Breast epithelium (tissue), 4 donors: ENCODE measurements around the gene LDLRAD3. TPM values are rescaled to one million over a fixed set of nuclear protein-coding genes. Genes with fewer than 3 reads are reported as not detected.

Experiments
- DNase-seq, 2 donors: peaks; one replicate each; pipeline ENCODE4 v3.0.0-alpha.2; 2019; ENCODE audit warnings: low spot score in 2 of 2
- H3K27ac ChIP-seq, 2 donors: fragments of 200-600 bp; sonication (generic) in 1 of 2; one replicate each; pipeline ENCODE4 v1.5.1; 2016 to 2019; ENCODE audit warnings: mild to moderate bottlenecking in 1 of 2
- H3K27me3 ChIP-seq, 2 donors: fragments of 200-600 bp; sonication (generic) in 1 of 2; one replicate each; pipeline versions ENCODE4 v1.5.1 to v1.6.0; 2017 to 2019; ENCODE audit warnings: control low read depth in 1 of 2, mild to moderate bottlenecking in 1 of 2
- H3K36me3 ChIP-seq: fragments of 200-600 bp; one replicate; pipeline ENCODE4 v1.5.1; 2019
- H3K4me1 ChIP-seq, 2 donors: fragments of 200-600 bp; sonication (generic); one replicate each; pipeline ENCODE4 v1.5.1; 2016 to 2019; ENCODE audit warnings: control low read depth in 1 of 2
- H3K4me3 ChIP-seq, 3 donors: fragments of 200-600 bp; sonication (generic); 1 replicate in 2 of 3; 2 replicates in 1 of 3; pipeline ENCODE4 v1.5.1; 2016 to 2019; ENCODE audit warnings: mild to moderate bottlenecking in 3 of 3, moderate library complexity in 2 of 3
- H3K9me3 ChIP-seq, 2 donors: fragments of 200-600 bp; sonication (generic) in 1 of 2; one replicate each; pipeline ENCODE4 v1.5.1; 2016 to 2019; ENCODE audit warnings: control low read depth in 1 of 2
- POLR2A ChIP-seq: fragments of 450-650 bp; IDR thresholded peaks from one replicate; pipeline ENCODE4 v1.6.1; 2016; ENCODE audit warnings: antibody characterized with exemption, mild to moderate bottlenecking, moderate library complexity
- POLR2AphosphoS5 ChIP-seq, 3 donors: sonication (generic); formaldehyde crosslinking; IDR thresholded peaks; one replicate each; pipeline ENCODE4 v1.6.1; 2017; ENCODE audit warnings: antibody characterized with exemption in 3 of 3
- intact Hi-C: fragments of 100-400 bp; cut with DNase I; formaldehyde crosslinking; loops from one replicate; pipeline ENCODE4 v1.15.1; 2023; ENCODE audit warnings: low total_unique reads
- total RNA-seq, 3 donors: library from RNA; depleted of rRNA; stranded (reverse); fragments of >200 nt; gene quantifications; one replicate each; pipeline ENCODE4 v1.1.0, GENCODE V29; 2016
- TF ChIP-seq, protein P1 (sequence below), 3 donors: fragments of 450-650 bp; IDR thresholded peaks; one replicate each; pipeline ENCODE4 v1.5.1; 2016 to 2017; ENCODE audit warnings: antibody characterized with exemption in 3 of 3, mild to moderate bottlenecking in 3 of 3, moderate library complexity in 3 of 3

Gene LDLRAD3
- total RNA-seq, 3 donors from 2014 or later = 20.3 to 45.4 (median 40.6) TPM

DNA sequence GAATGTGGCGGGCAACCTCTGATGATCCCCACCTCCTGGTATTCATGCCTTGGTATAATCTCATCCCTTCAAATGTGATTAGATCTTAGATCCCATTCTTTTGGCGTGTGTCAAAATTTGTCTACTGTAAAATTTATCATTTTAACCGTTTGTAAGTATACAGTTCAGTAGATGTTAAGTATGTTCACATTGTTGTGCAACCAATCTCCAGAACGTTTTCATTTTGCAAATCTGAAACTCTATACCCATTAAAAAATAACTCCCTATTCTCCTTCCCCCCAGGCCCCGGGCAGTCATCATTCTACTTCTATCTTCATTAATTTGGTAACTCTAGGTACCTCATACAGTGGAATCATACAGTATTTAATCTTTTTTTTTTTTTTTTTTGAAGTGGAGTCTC, 159.0 kb downstream of the LDLRAD3 start:
- no peaks in the 10 kb centered on the region for H3K9me3 ChIP-seq

GRCh38 chr11:36103933-36104530, 160.2 kb downstream of the LDLRAD3 start:
- TF ChIP-seq, protein P1, sequence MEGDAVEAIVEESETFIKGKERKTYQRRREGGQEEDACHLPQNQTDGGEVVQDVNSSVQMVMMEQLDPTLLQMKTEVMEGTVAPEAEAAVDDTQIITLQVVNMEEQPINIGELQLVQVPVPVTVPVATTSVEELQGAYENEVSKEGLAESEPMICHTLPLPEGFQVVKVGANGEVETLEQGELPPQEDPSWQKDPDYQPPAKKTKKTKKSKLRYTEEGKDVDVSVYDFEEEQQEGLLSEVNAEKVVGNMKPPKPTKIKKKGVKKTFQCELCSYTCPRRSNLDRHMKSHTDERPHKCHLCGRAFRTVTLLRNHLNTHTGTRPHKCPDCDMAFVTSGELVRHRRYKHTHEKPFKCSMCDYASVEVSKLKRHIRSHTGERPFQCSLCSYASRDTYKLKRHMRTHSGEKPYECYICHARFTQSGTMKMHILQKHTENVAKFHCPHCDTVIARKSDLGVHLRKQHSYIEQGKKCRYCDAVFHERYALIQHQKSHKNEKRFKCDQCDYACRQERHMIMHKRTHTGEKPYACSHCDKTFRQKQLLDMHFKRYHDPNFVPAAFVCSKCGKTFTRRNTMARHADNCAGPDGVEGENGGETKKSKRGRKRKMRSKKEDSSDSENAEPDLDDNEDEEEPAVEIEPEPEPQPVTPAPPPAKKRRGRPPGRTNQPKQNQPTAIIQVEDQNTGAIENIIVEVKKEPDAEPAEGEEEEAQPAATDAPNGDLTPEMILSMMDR (IDR thresholded peaks at IDR 0.05) = no peak
- no peak for TF ChIP-seq POLR2A
- TF ChIP-seq POLR2AphosphoS5 (IDR thresholded peaks at IDR 0.05) = no peak
- Histone ChIP-seq H3K4me1 (no peaks in the 10 kb centered on the region), H3K27me3 (no peaks in the 10 kb centered on the region), H3K27ac (no peak overlapping the region), H3K36me3 (no peaks in the 10 kb centered on the region), H3K9me3 (no peaks in the 10 kb centered on the region), H3K4me3 (no peak overlapping the region)
- intact Hi-C loops = no loop called here
- no peak for DNase-seq

More for the DNA sequence above, 159.0 kb downstream of the LDLRAD3 start:
- intact Hi-C loops = no loop called here
- no peaks in the 10 kb centered on the region for H3K27me3 ChIP-seq
- H3K27ac ChIP-seq = no peak overlapping the region
- H3K4me1 ChIP-seq = no peaks in the 10 kb centered on the region
- H3K4me3 ChIP-seq = no peak overlapping the region
- TF ChIP-seq POLR2A = no peak
- TF ChIP-seq, protein P1 (IDR thresholded peaks at IDR 0.05) = no peak
- TF ChIP-seq POLR2AphosphoS5 (IDR thresholded peaks at IDR 0.05) = no peak
- no peaks in the 10 kb centered on the region for H3K36me3 ChIP-seq
- DNase-seq = no peak

GRCh38 chr11:36104660-36104992, 160.8 kb downstream of the LDLRAD3 start:
- DNase-seq = no peak
- Histone ChIP-seq H3K27ac (no peak overlapping the region), H3K4me1 (no peaks in the 10 kb centered on the region), H3K27me3 (no peaks in the 10 kb centered on the region), H3K4me3 (no peak overlapping the region), H3K9me3 (no peaks in the 10 kb centered on the region), H3K36me3 (no peaks in the 10 kb centered on the region)
- intact Hi-C loops = no loop called here
- TF ChIP-seq POLR2A (no peak), POLR2AphosphoS5 (IDR thresholded peaks at IDR 0.05) (no peak)
- TF ChIP-seq, protein P1 (IDR thresholded peaks at IDR 0.05) = no peak

GRCh38 chr11:36105743-36106581, 162.1 kb downstream of the LDLRAD3 start:
- no peak for DNase-seq
- intact Hi-C loops = no loop called here
- Histone ChIP-seq H3K4me1 (peaks cover 0 to 5% of the 10 kb centered on the region in 2 donors), H3K27ac (no peak overlapping the region), H3K27me3 (no peaks in the 10 kb centered on the region), H3K36me3 (no peaks in the 10 kb centered on the region), H3K9me3 (no peaks in the 10 kb centered on the region), H3K4me3 (no peak overlapping the region)
- no peak for TF ChIP-seq POLR2A
- TF ChIP-seq, protein P1 (IDR thresholded peaks at IDR 0.05) = no peak
- no peak for TF ChIP-seq POLR2AphosphoS5 (IDR thresholded peaks at IDR 0.05)

DNA sequence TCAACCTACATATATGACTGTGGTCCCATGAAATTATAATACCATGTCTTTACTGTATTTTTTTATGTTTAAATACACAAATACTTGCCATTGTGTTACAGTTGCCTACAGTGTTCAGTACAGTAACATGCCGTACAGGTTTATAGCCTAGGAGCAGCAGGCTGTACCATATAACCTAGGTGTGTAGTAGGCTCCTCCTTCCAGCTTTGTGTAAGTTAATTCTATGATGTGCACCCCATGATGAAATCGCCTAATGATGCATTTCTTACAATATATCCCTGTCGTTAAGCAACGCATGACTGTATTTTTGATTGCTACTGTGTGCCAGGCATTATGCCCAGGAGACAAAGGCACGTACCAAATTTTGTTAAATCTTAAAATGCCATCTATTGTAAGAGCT, 163.7 kb downstream of the LDLRAD3 start:
- H3K27ac ChIP-seq = no peak overlapping the region
- DNase-seq = no peak
- no peaks in the 10 kb centered on the region for H3K36me3 ChIP-seq
- intact Hi-C loops = no loop called here
- TF ChIP-seq, protein P1 (IDR thresholded peaks at IDR 0.05) = no peak
- TF ChIP-seq POLR2AphosphoS5 (IDR thresholded peaks at IDR 0.05) (no peak), POLR2A (no peak)
- no peaks in the 10 kb centered on the region for H3K27me3 ChIP-seq
- H3K4me3 ChIP-seq = no peak overlapping the region
- H3K9me3 ChIP-seq = no peaks in the 10 kb centered on the region
- H3K4me1 ChIP-seq = peaks cover 0 to 5% of the 10 kb centered on the region in 2 donors
